GM12875 (cell line): ENCODE data around the gene ITGA6.

Source experiments
- H3K4me3 ChIP-seq: one replicate; pipeline ENCODE4 v1.5.1; 2011; ENCODE audit warnings: low read depth, low read length, control low read depth
- CTCF ChIP-seq: IDR thresholded peaks from 2 replicates; pipeline ENCODE4 v1.5.1; 2011; ENCODE audit warnings: low read depth, mild to moderate bottlenecking, control low read depth, inconsistent platforms, low read length, moderate library complexity, borderline replicate concordance; ENCODE audit not compliant: insufficient read depth

Gene ITGA6

GRCh38 chr2:172460780-172461201 lies 33.4 kb downstream of the ITGA6 start:
- no peak for TF ChIP-seq CTCF
- no peak overlapping the region for H3K4me3 ChIP-seq

GRCh38 chr2:172461591-172462372 lies 34.4 kb downstream of the ITGA6 start:
- no peak overlapping the region for H3K4me3 ChIP-seq

GRCh38 chr2:172462373-172462848 lies 35.0 kb downstream of the ITGA6 start:
- H3K4me3 ChIP-seq: no peak overlapping the region
- no peak for TF ChIP-seq CTCF

More at GRCh38 chr2:172461591-172462372, 34.4 kb downstream of the ITGA6 start:
- peak; percentile 89 for TF ChIP-seq CTCF

GRCh38 chr2:172462849-172463381 lies 35.5 kb downstream of the ITGA6 start:
- no peak for TF ChIP-seq CTCF
- no peak overlapping the region for H3K4me3 ChIP-seq

- no peak overlapping the region for H3K4me3 ChIP-seq
- no peak for TF ChIP-seq CTCF
These were observed 37.2 kb downstream of the ITGA6 start for GRCh38 chr2:172464400-172465129.

GRCh38 chr2:172465417-172466334 lies 38.3 kb downstream of the ITGA6 start:
- peak; percentile 74; the same call in 1 of the 2 replicates for TF ChIP-seq CTCF
- H3K4me3 ChIP-seq: no peak overlapping the region
